NB4 (cell line): Measurements from ENCODE around the gene RGS11.

Source experiments
- CTCF ChIP-seq: IDR thresholded peaks from one replicate; pipeline ENCODE4 v1.5.1; 2012; ENCODE audit warnings: low read depth, low read length
- MYC ChIP-seq: IDR thresholded peaks from 2 replicates; pipeline ENCODE4 v1.6.1; 2011; ENCODE audit warnings: low read depth, low read length
- POLR2A ChIP-seq: IDR thresholded peaks from 2 replicates; pipeline ENCODE4 v1.6.1; 2011; ENCODE audit warnings: mild to moderate bottlenecking; ENCODE audit not compliant: insufficient read length; ENCODE audit errors: extremely low read depth

GRCh38 chr16:280552-280951, 4.8 kb upstream of the RGS11 start, which contains the start of gene ARHGDIG:
- no peak for TF ChIP-seq CTCF
- TF ChIP-seq POLR2A = no peak
- TF ChIP-seq MYC = no peak
